HepG2 (cell line): ENCODE data around the gene AADAT. TPM values are rescaled to one million over a fixed set of nuclear protein-coding genes. Genes with fewer than 3 reads are reported as not detected.

Source experiments
- ARNT ChIP-seq: fragments of 450-650 bp; IDR thresholded peaks from 2 replicates; pipeline ENCODE4 v1.6.1; 2017
- BRD4 ChIP-seq: sonication (generic); formaldehyde crosslinking; IDR thresholded peaks from 2 replicates; pipeline ENCODE4 v1.4.0; 2020; ENCODE audit warnings: missing genetic modification reagents
- CREM ChIP-seq, 2 experiments: sonication (generic) in 1 of 2; formaldehyde crosslinking in 1 of 2; IDR thresholded peaks; 2 replicates each; pipeline versions ENCODE4 v1.4.0 to v1.6.1; 2016 to 2020; ENCODE audit warnings: antibody characterized with exemption in 1 of 2, mild to moderate bottlenecking in 1 of 2, missing genetic modification reagents in 1 of 2
- HMGA1 ChIP-seq: sonication (generic); formaldehyde crosslinking; conservative IDR thresholded peaks from 2 replicates; pipeline ENCODE4 v1.4.0; 2020; ENCODE audit warnings: missing genetic modification reagents
- IKZF4 ChIP-seq: sonication (generic); formaldehyde crosslinking; IDR thresholded peaks from 2 replicates; pipeline ENCODE4 v1.5.1; 2020; ENCODE audit warnings: borderline replicate concordance, mild to moderate bottlenecking, low read depth, missing genetic modification reagents; ENCODE audit errors: not compliant biosample characterization
- IRX3 ChIP-seq: sonication (generic); formaldehyde crosslinking; IDR thresholded peaks from 2 replicates; pipeline ENCODE4 v1.8.1; 2023; ENCODE audit warnings: mild to moderate bottlenecking, low read depth, missing genetic modification reagents, borderline replicate concordance
- KDM3A ChIP-seq: IDR thresholded peaks from 2 replicates; pipeline ENCODE4 v1.6.1; 2018; ENCODE audit warnings: low read depth, missing compliant biosample characterization
- MED1 ChIP-seq: sonication (generic); formaldehyde crosslinking; IDR thresholded peaks from 2 replicates; pipeline ENCODE4 v1.4.0; 2020; ENCODE audit warnings: missing genetic modification reagents
- MXD1 ChIP-seq: sonication (generic); formaldehyde crosslinking; IDR thresholded peaks from 2 replicates; pipeline ENCODE4 v1.4.0; 2020; ENCODE audit warnings: mild to moderate bottlenecking, missing genetic modification reagents
- MZF1 ChIP-seq: sonication (generic); formaldehyde crosslinking; IDR thresholded peaks from 2 replicates; pipeline ENCODE4 v1.8.1; 2023; ENCODE audit warnings: mild to moderate bottlenecking, missing genetic modification reagents, borderline replicate concordance
- NFATC3 ChIP-seq: sonication (generic); formaldehyde crosslinking; IDR thresholded peaks from 2 replicates; pipeline ENCODE4 v1.5.1; 2020; ENCODE audit warnings: mild to moderate bottlenecking, missing genetic modification reagents
- TAF1 ChIP-seq: sonication (generic); formaldehyde crosslinking; IDR thresholded peaks from 2 replicates; pipeline ENCODE4 v1.4.0; 2020; ENCODE audit warnings: missing genetic modification reagents
- TCF7L2 ChIP-seq: IDR thresholded peaks from 2 replicates; pipeline ENCODE4 v1.6.1; 2011; ENCODE audit warnings: mild to moderate bottlenecking, low read depth, low read length, moderate library complexity
- ZNF101 ChIP-seq: sonication (generic); formaldehyde crosslinking; IDR thresholded peaks from 2 replicates; pipeline ENCODE4 v1.4.0; 2020; ENCODE audit warnings: mild to moderate bottlenecking, low read depth, missing genetic modification reagents, borderline replicate concordance
- ZNF121 ChIP-seq: sonication (generic); formaldehyde crosslinking; IDR thresholded peaks from 2 replicates; pipeline ENCODE4 v1.5.0; 2020; ENCODE audit warnings: mild to moderate bottlenecking, missing genetic modification reagents
- ZNF143 ChIP-seq: sonication (generic); formaldehyde crosslinking; IDR thresholded peaks from 2 replicates; pipeline ENCODE4 v1.4.0; 2020; ENCODE audit warnings: missing genetic modification reagents
- ZNF230 ChIP-seq: sonication (generic); formaldehyde crosslinking; IDR thresholded peaks from 2 replicates; pipeline ENCODE4 v1.4.0; 2020; ENCODE audit warnings: mild to moderate bottlenecking, missing genetic modification reagents
- ZNF275 ChIP-seq: sonication (generic); formaldehyde crosslinking; IDR thresholded peaks from 2 replicates; pipeline ENCODE4 v1.8.0; 2022; ENCODE audit warnings: missing genetic modification reagents, mild to moderate bottlenecking, inconsistent platforms, borderline replicate concordance
- ZNF383 ChIP-seq: sonication (generic); formaldehyde crosslinking; IDR thresholded peaks from 2 replicates; pipeline ENCODE4 v1.4.0; 2020; ENCODE audit warnings: missing genetic modification reagents, mild to moderate bottlenecking, borderline replicate concordance
- ZNF44 ChIP-seq: sonication (generic); formaldehyde crosslinking; IDR thresholded peaks from 2 replicates; pipeline ENCODE4 v1.5.1; 2020; ENCODE audit warnings: mild to moderate bottlenecking, missing genetic modification reagents
- ZNF503 ChIP-seq: sonication (generic); formaldehyde crosslinking; IDR thresholded peaks from 2 replicates; pipeline ENCODE4 v1.4.0; 2020; ENCODE audit warnings: missing genetic modification reagents
- polyA plus RNA-seq, 8 experiments: library from polyadenylated mRNA; depleted of rRNA in 3 of 8; stranded (reverse) in 7 of 8; unstranded in 1 of 8; fragments of >200 nt; fragmentation: Illumina TruSeq in 4 of 8; extraction: Trizol in 4 of 8; gene quantifications; 2 replicates each; pipeline versions ENCODE4 v1.2.1 to v1.2.3, GENCODE V29; 2011 to 2016; ENCODE audit warnings: low read depth in 4 of 8, missing spikeins in 1 of 8, mixed read lengths in 1 of 8; ENCODE audit not compliant: insufficient read depth in 1 of 8
- total RNA-seq, 5 experiments: library from RNA; depleted of rRNA; stranded (reverse); fragments of >200 nt; fragmentation: Illumina TruSeq; extraction: Trizol; gene quantifications; 2 replicates each; pipeline ENCODE4 v1.2.3, GENCODE V29; 2016; ENCODE audit warnings: low read depth in 1 of 5
- TF ChIP-seq, protein P1 (sequence below): sonication (generic); formaldehyde crosslinking; IDR thresholded peaks from 2 replicates; pipeline ENCODE4 v1.9.0; 2021; ENCODE audit warnings: missing genetic modification reagents, mild to moderate bottlenecking, borderline replicate concordance
- TF ChIP-seq, protein P2 (sequence below): sonication (generic); formaldehyde crosslinking; IDR thresholded peaks from 2 replicates; pipeline ENCODE4 v1.5.0; 2020; ENCODE audit warnings: missing genetic modification reagents

The AADAT gene
- total and polyA plus RNA-seq, 2 of the 13 experiments (the other 11 are each of a cell fraction or from before 2014, with no cell fraction given): 6.1 to 9.1 TPM

- TF ChIP-seq ZNF503 (no peak; the same call in 1 of the 2 replicates), HMGA1 (CRISPR knock-in tag) (no peak), TAF1 (CRISPR knock-in tag) (peak; percentile 37; the same call in 1 of the 2 replicates), ZNF44 (no peak), ZNF143 (CRISPR knock-in tag) (no peak), ZNF230 (CRISPR knock-in tag) (0 out of 2 replicates have a peak, but pooled peaks have one; percentile 46), MXD1 (CRISPR knock-in tag) (no peak), NFATC3 (CRISPR knock-in tag) (no peak), MED1 (CRISPR knock-in tag) (no peak; the same call in 1 of the 2 replicates), CREM (IDR thresholded peaks at IDR 0.05) (no peak), CREM (CRISPR knock-in tag; IDR thresholded peaks at IDR 0.05) (no peak), ZNF121 (CRISPR knock-in tag) (no peak; the same call in 1 of the 2 replicates), MZF1 (CRISPR knock-in tag) (no peak), ARNT (no peak), IRX3 (CRISPR knock-in tag) (0 out of 2 replicates have a peak, but pooled peaks have one; percentile 38), TCF7L2 (no peak), BRD4 (CRISPR knock-in tag) (peak; percentile 49), ZNF275 (CRISPR knock-in tag) (no peak), ZNF383 (no peak), IKZF4 (CRISPR knock-in tag) (peak; percentile 34), ZNF101 (CRISPR knock-in tag) (no peak), KDM3A (peak; percentile 83; the same call in 1 of the 2 replicates)
- TF ChIP-seq, protein P1, sequence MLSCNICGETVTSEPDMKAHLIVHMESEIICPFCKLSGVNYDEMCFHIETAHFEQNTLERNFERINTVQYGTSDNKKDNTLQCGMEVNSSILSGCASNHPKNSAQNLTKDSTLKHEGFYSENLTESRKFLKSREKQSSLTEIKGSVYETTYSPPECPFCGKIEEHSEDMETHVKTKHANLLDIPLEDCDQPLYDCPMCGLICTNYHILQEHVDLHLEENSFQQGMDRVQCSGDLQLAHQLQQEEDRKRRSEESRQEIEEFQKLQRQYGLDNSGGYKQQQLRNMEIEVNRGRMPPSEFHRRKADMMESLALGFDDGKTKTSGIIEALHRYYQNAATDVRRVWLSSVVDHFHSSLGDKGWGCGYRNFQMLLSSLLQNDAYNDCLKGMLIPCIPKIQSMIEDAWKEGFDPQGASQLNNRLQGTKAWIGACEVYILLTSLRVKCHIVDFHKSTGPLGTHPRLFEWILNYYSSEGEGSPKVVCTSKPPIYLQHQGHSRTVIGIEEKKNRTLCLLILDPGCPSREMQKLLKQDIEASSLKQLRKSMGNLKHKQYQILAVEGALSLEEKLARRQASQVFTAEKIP (CRISPR knock-in tag): no peak
- TF ChIP-seq, protein P2, sequence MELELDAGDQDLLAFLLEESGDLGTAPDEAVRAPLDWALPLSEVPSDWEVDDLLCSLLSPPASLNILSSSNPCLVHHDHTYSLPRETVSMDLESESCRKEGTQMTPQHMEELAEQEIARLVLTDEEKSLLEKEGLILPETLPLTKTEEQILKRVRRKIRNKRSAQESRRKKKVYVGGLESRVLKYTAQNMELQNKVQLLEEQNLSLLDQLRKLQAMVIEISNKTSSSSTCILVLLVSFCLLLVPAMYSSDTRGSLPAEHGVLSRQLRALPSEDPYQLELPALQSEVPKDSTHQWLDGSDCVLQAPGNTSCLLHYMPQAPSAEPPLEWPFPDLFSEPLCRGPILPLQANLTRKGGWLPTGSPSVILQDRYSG: no peak
These were observed at the start of gene AADAT (continued) for GRCh38 chr4:170089668-170090351.
